ENCODE measurements around the gene TMEM143.

TMEM143 gene

DNA sequence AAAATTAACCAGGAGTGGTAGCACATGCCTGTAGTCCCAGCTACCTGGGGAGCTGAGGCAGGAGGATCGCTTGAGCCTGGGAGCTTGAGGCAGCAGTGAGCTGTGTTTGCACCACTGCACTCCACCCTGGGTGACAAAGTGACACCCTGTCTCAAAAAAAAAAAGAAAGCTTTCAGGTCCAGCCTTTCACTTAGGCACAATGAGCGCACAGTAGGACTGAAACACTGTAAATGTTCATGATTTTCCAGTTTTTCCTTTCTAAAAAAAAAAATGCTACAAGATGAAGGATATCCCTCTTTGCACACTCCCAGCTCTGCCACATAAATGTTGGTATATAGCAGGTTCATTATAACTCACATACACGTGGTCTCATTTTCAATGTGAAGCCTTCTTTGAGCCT, 76.0 kb downstream of the TMEM143 start:
- no peak for DNase-seq

DNA sequence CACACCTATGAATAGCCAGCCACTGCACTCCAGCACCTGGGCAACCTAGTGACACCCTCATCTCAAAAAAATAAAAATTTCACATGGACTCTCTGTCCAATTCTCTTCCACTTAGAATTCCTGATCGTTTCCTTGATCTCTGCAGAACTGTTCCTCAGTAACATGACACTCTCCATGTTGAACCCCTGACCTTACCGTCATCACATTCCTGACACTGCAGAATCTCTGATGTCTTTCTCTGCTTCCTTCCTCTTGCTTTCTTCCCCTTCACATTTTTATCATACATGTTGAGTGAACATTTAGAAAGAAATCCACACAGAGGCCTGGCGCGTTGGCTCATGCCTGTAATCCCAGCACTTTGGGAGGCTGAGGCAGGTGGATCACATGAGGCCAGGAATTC, 78.8 kb downstream of the TMEM143 start:
- DNase-seq = no peak

DNA sequence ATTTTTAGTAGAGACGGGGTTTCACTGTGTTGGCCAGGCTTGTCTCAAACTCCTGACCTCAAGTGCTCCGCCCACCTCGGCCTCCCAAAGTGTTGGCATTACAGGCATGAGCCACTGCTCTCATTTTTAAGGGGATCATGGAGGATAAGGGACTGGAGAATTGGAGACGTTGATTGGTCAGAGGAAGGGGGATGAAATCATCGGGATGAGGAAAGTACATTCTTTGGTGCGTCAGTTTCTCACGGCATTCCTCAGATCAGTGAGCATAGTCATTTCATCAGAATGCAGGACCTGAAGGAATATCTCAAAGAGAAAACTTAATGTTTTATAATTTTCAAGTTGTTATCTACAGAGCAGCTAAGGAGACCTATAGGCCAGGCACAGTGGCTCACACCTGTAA, 79.8 kb downstream of the TMEM143 start:
- DNase-seq = no peak

Data from midbrain (tissue), 1 donor.